Measurements from ENCODE around the gene NAB1.

DNA sequence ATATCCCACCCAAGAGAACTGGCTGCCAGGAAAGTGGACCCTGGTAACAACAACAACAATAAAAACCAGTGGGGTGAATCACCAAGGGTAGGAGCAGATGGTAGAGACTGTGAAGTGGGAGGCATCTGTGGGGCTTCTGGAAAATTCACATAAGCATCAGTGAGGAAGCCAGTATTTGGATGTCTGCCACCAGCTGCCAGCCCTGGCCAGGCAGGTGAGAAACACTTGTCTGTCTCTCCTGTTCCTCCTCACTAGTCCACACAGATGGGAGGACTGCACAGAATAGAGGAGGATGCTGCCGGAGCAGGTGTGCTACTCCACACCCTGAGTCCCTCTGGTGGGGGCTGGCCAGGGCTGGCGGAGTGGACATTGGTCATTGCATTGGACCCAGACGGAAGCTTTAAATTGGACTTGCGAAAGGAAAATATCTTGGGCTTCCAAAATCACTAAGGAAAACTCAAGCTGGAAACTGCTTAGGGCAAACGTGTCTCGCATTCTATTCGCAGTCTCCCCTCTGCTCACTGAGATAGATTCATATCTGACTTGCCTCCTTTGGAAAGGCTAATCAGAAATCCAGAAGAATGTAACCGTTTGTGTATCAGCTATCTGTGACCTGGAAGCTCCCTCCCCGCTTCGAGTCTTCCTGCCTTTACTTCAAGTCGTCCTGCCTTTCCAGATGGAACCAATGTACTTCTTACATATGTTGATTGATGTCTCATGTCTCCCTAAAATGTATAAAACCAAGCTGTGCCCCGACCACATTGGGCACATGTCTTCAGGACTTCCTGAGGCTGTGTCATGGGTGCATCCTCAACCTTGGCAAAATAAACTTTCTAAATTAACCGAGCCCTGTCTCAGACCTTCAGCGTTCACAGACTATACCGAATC, 69.1 kb downstream of the NAB1 start:
- TF ChIP-seq FOXM1 (IDR thresholded peaks at IDR 0.05; ENCODE audit: borderline replicate concordance) = no peak
- TF ChIP-seq NFRKB (IDR thresholded peaks at IDR 0.05) = no peak
- TF ChIP-seq ZNF384 (IDR thresholded peaks at IDR 0.05) = no peak
- TF ChIP-seq HDGF (IDR thresholded peaks at IDR 0.05; ENCODE audit: borderline replicate concordance) = no peak
- no peak for TF ChIP-seq TARDBP (IDR thresholded peaks at IDR 0.05)
- no peak for TF ChIP-seq SUZ12 (IDR thresholded peaks at IDR 0.05)
- TF ChIP-seq, protein P1, sequence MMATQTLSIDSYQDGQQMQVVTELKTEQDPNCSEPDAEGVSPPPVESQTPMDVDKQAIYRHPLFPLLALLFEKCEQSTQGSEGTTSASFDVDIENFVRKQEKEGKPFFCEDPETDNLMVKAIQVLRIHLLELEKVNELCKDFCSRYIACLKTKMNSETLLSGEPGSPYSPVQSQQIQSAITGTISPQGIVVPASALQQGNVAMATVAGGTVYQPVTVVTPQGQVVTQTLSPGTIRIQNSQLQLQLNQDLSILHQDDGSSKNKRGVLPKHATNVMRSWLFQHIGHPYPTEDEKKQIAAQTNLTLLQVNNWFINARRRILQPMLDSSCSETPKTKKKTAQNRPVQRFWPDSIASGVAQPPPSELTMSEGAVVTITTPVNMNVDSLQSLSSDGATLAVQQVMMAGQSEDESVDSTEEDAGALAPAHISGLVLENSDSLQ (IDR thresholded peaks at IDR 0.05) = no peak
- TF ChIP-seq L3MBTL2 (conservative IDR thresholded peaks at IDR 0.05) = no peak
- no peak for TF ChIP-seq SP1 (IDR thresholded peaks at IDR 0.05)
- no peak for TF ChIP-seq LEF1 (IDR thresholded peaks at IDR 0.05; ENCODE audit: borderline replicate concordance)

All from HEK293T (cell line).